IMR-90 (cell line): ENCODE results near the gene TMEM97. TPM values are rescaled to one million over a fixed set of nuclear protein-coding genes. Genes with fewer than 3 reads are reported as not detected.

ENCODE experiments used
- ATAC-seq: fragments of 200-7000 bp; cut with Tn5 transposase; 2 replicates; pipeline ENCODE4 v1.9.1; 2020; ENCODE audit warnings: low read depth, mild to moderate bottlenecking, moderate library complexity
- BruUV-seq: library from RNA; stranded (reverse); fragments of 400-500 nt; replicated peaks from 2 replicates; lab custom pipeline; 2021; lab: Mats Ljungman, UMichigan
- CTCF ChIA-PET: fragments of 300-600 bp; formaldehyde crosslinking; extraction: SDS; loops from one replicate; lab custom pipeline; 2021; ENCODE audit warnings: antibody characterized with exemption; lab: Yijun Ruan, JAX
- POLR2A ChIA-PET: fragments of 300-600 bp; sonication (Branson Sonifier 250); formaldehyde crosslinking; loops from one replicate; lab custom pipeline; 2022; ENCODE audit warnings: antibody characterized with exemption; ENCODE audit not compliant: unreplicated experiment; lab: Charles Lee
- DNase-seq: peaks from one replicate; pipeline ENCODE4 v3.0.0; 2013
- H2AFZ ChIP-seq: replicated peaks from 2 replicates; pipeline ENCODE3; 2013; ENCODE audit warnings: low read length, mild to moderate bottlenecking; ENCODE audit not compliant: poor library complexity
- H2AK5ac ChIP-seq: 2 replicates; pipeline ENCODE4 v1.6.1; 2013; ENCODE audit warnings: low read depth, low read length, inconsistent platforms
- H2AK9ac ChIP-seq: replicated peaks from 2 replicates; pipeline ENCODE3; 2013; ENCODE audit warnings: mild to moderate bottlenecking, low read depth, low read length, moderate library complexity; ENCODE audit not compliant: poor library complexity
- H2BK120ac ChIP-seq: 2 replicates; pipeline ENCODE4 v1.6.1; 2013; ENCODE audit warnings: low read depth, low read length, inconsistent platforms
- H2BK15ac ChIP-seq: 3 replicates; pipeline ENCODE4 v1.6.1; 2013; ENCODE audit warnings: low read depth, low read length, inconsistent platforms
- H2BK20ac ChIP-seq: 2 replicates; pipeline ENCODE4 v1.6.1; 2013; ENCODE audit warnings: low read depth, mild to moderate bottlenecking, inconsistent platforms, low read length, moderate library complexity
- H2BK5ac ChIP-seq: 2 replicates; pipeline ENCODE4 v1.6.1; 2013; ENCODE audit warnings: mild to moderate bottlenecking, low read depth, low read length, inconsistent platforms; ENCODE audit not compliant: poor library complexity, severe bottlenecking
- H3K14ac ChIP-seq: replicated peaks from 2 replicates; pipeline ENCODE4 v1.6.1; 2013; ENCODE audit warnings: low read depth, low read length, inconsistent platforms
- H3K18ac ChIP-seq: 2 replicates; pipeline ENCODE4 v1.6.1; 2013; ENCODE audit warnings: low read depth, low read length, control low read depth
- H3K23ac ChIP-seq: 2 replicates; pipeline ENCODE4 v1.6.1; 2013; ENCODE audit warnings: low read depth, low read length, inconsistent platforms
- H3K27ac ChIP-seq: 2 replicates; pipeline ENCODE4 v1.5.1; 2013; ENCODE audit warnings: mild to moderate bottlenecking, control low read depth, low read length; ENCODE audit not compliant: insufficient read depth
- H3K27me3 ChIP-seq: 2 replicates; pipeline ENCODE4 v1.6.1; 2013; ENCODE audit warnings: low read length; ENCODE audit not compliant: control insufficient read depth, insufficient read depth
- H3K36me3 ChIP-seq: 2 replicates; pipeline ENCODE4 v1.6.1; 2013; ENCODE audit warnings: low read length, mixed read lengths; ENCODE audit not compliant: control insufficient read depth, insufficient read depth
- H3K4ac ChIP-seq: 2 replicates; pipeline ENCODE4 v1.6.1; 2013; ENCODE audit warnings: low read depth, low read length, inconsistent platforms
- H3K4me1 ChIP-seq: 2 replicates; pipeline ENCODE4 v1.6.1; 2013; ENCODE audit warnings: low read length, mixed read lengths; ENCODE audit not compliant: control insufficient read depth, insufficient read depth
- H3K4me2 ChIP-seq: 2 replicates; pipeline ENCODE4 v1.6.1; 2013; ENCODE audit warnings: low read depth, mild to moderate bottlenecking, control low read depth, low read length, moderate library complexity
- H3K4me3 ChIP-seq: 2 replicates; pipeline ENCODE4 v1.5.1; 2013; ENCODE audit warnings: low read depth, mild to moderate bottlenecking, control low read depth, low read length, moderate library complexity; ENCODE audit not compliant: insufficient read depth
- H3K56ac ChIP-seq: 2 replicates; pipeline ENCODE4 v1.6.1; 2013; ENCODE audit warnings: low read length, inconsistent platforms; ENCODE audit not compliant: insufficient read depth; ENCODE audit errors: extremely low read depth
- H3K79me1 ChIP-seq, 2 experiments: 2 replicates each; pipeline ENCODE4 v1.6.1; 2013; ENCODE audit warnings: low read length in 2 of 2, inconsistent platforms in 1 of 2, low read depth in 1 of 2
- H3K9ac ChIP-seq: 2 replicates; pipeline ENCODE4 v1.6.1; 2013; ENCODE audit warnings: low read depth, low read length, control low read depth
- H3K9me1 ChIP-seq: 2 replicates; pipeline ENCODE4 v1.6.1; 2013; ENCODE audit warnings: low read length, inconsistent platforms; ENCODE audit not compliant: insufficient read depth
- H3K9me3 ChIP-seq: 2 replicates; pipeline ENCODE4 v1.6.1; 2013; ENCODE audit warnings: low read length; ENCODE audit not compliant: control insufficient read depth, insufficient read depth
- H4K20me1 ChIP-seq: 2 replicates; pipeline ENCODE4 v1.6.1; 2013; ENCODE audit warnings: low read length, inconsistent platforms; ENCODE audit not compliant: insufficient read depth
- H4K5ac ChIP-seq: 2 replicates; pipeline ENCODE4 v1.6.1; 2013; ENCODE audit warnings: mild to moderate bottlenecking, low read depth, low read length, control low read depth
- H4K8ac ChIP-seq, 2 experiments: 2 replicates each; pipeline ENCODE4 v1.6.1; 2013; ENCODE audit warnings: low read depth in 2 of 2, low read length in 2 of 2, control low read depth in 1 of 2, inconsistent platforms in 1 of 2
- H4K91ac ChIP-seq: 2 replicates; pipeline ENCODE4 v1.6.1; 2013; ENCODE audit warnings: low read depth, low read length, inconsistent platforms; ENCODE audit not compliant: insufficient read depth
- MXI1 ChIP-seq: IDR thresholded peaks from 2 replicates; pipeline ENCODE4 v1.6.1; 2012; ENCODE audit warnings: low read depth, mild to moderate bottlenecking, low read length, moderate library complexity, borderline replicate concordance
- RCOR1 ChIP-seq: IDR thresholded peaks from 2 replicates; pipeline ENCODE4 v1.6.1; 2012; ENCODE audit warnings: mild to moderate bottlenecking, low read length, improper control_type of control experiment; ENCODE audit not compliant: insufficient replicate concordance
- WGBS, 2 experiments: methylation state at CpG; one replicate each; pipeline versions ENCODE4 v1.1.5 to v1.1.7; 2013; ENCODE audit warnings: missing lambda C conversion rate in 2 of 2; ENCODE audit not compliant: insufficient read length in 1 of 2; ENCODE audit errors: extremely low coverage in 2 of 2; 5-methylcytosine and 5-hydroxymethylcytosine counted together
- dilution Hi-C: fragments of 300-500 bp; cut with HindIII; formaldehyde crosslinking; loops from one replicate; pipeline ENCODE4 v1.14.3; 2018; ENCODE audit warnings: low sequenced_read_pairs; ENCODE audit not compliant: unreplicated experiment
- in situ Hi-C: fragments of 300-500 bp; cut with MboI; formaldehyde crosslinking; loops from 3 replicates; pipeline ENCODE4 v1.14.3; 2019; ENCODE audit warnings: low sequenced_read_pairs, inconsistent platforms, mixed read lengths
- intact Hi-C: fragments of 100-400 bp; cut with micrococcal nuclease; formaldehyde crosslinking; loops from 2 replicates; pipeline ENCODE4 v1.10.0; 2022
- polyA plus RNA-seq, 3 experiments: library from polyadenylated mRNA; depleted of rRNA; stranded (reverse); fragments of >200 nt; gene quantifications; 2 replicates each; pipeline ENCODE4 v1.2.3, GENCODE V29; 2012; ENCODE audit warnings: low replicate concordance in 1 of 3
- total RNA-seq: library from RNA; depleted of rRNA; stranded (reverse); fragments of >200 nt; gene quantifications from 2 replicates; pipeline ENCODE4 v1.2.3, GENCODE V29; 2012

TMEM97 gene
- total and polyA plus RNA-seq, 2 of the 4 experiments (the other 2 are of a cell fraction): 12.3 to 21.3 TPM

DNA sequence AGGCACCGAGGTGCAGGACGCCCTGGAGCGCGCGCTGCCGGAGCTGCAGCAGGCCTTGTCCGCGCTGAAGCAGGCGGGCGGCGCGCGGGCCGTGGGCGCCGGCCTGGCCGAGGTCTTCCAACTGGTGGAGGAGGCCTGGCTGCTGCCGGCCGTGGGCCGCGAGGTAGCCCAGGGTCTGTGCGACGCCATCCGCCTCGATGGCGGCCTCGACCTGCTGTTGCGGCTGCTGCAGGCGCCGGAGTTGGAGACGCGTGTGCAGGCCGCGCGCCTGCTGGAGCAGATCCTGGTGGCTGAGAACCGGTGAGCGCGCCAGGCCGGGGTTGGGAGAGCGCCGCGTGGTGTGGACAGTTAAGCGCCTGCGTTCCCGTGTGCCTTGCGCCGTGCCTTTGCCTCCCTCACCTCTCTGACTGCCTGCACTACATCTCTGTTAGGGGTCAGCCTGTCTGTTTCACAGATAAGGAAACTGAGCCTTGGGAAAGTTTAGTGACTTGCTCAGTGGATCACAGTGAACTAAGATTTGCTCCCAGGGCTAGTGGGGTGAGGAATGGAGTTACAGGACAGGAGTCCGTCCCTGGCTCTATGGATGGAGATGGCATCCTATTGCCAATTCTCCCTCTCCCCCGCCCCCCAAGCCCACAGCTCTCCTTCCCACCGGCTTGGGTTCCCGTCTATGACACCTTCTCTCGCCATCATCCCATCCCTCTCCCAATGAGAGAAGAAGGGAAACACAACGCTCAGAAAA lies 53.4 kb downstream of the TMEM97 start:
- Histone ChIP-seq H3K4me2 (peak overlapping the region; percentile 84), H2BK120ac (no peak overlapping the region), H2AFZ (peak overlapping the region; percentile 93), H3K9ac (peak overlapping the region; percentile 43), H3K9me1 (peaks cover 35% of the 10 kb centered on the region), H3K79me1 (peaks cover 5 to 30% of the 10 kb centered on the region in 2 experiments; a peak in 3 of 4 replicates), H4K5ac (no peak overlapping the region), H4K8ac (peak overlapping the region in 1 of 2 experiments; percentile 40; a peak in 2 of 4 replicates), H2AK9ac (peak overlapping the region; percentile 29), H2BK15ac (no peak overlapping the region), H4K91ac (no peak overlapping the region; the same call in 1 of the 2 replicates), H3K14ac (0 out of 2 replicates have a peak overlapping the region, but pooled peaks have one; percentile 59), H2AK5ac (peak overlapping the region; percentile 7; the same call in 1 of the 2 replicates), H3K9me3 (no peaks in the 10 kb centered on the region), H3K27me3 (no peaks in the 10 kb centered on the region), H3K18ac (no peak overlapping the region), H3K27ac (peak overlapping the region; percentile 28; the same call in 1 of the 2 replicates), H3K36me3 (no peaks in the 10 kb centered on the region), H3K4ac (no peak overlapping the region), H4K20me1 (peaks cover 31% of the 10 kb centered on the region), H2BK20ac (no peak overlapping the region), H3K4me1 (peaks cover 14% of the 10 kb centered on the region; the same call in 1 of the 2 replicates), H3K56ac (0 out of 2 replicates have a peak overlapping the region, but pooled peaks have one; percentile 19), H3K4me3 (peak overlapping the region; percentile 54), H2BK5ac (no peak overlapping the region), H3K23ac (peak overlapping the region; percentile 70; the same call in 1 of the 2 replicates)
- no peak for TF ChIP-seq RCOR1
- peak; percentile 24; the same call in 1 of the 2 replicates for TF ChIP-seq MXI1
- in situ Hi-C loops: no loop called here
- ATAC-seq (peak; percentile 4), DNase-seq (peak; percentile 30)
- dilution Hi-C loops: no loop called here
- BruUV-seq: no TSS peak
- intact Hi-C loops: no loop called here
- WGBS, 2 experiments: no CpG with 5 or more reads among the region's 53 CpGs
- ChIA-PET POLR2A (no interaction called here), CTCF (no interaction called here)
